Neural cell (in vitro differentiated cells): ENCODE measurements around the gene TAGLN2.

Experiments used
- CTCF ChIP-seq: fragments of 450-650 bp; IDR thresholded peaks from 2 replicates; pipeline ENCODE4 v1.5.1; 2014; ENCODE audit warnings: antibody characterized with exemption, mild to moderate bottlenecking, moderate library complexity; ENCODE audit not compliant: poor library complexity, severe bottlenecking
- EP300 ChIP-seq: fragments of 450-650 bp; conservative IDR thresholded peaks from 2 replicates; pipeline ENCODE4 v1.6.1; 2014; ENCODE audit warnings: antibody characterized with exemption, mild to moderate bottlenecking, moderate library complexity; ENCODE audit not compliant: poor library complexity, severe bottlenecking
- EZH2 ChIP-seq: fragments of 200-600, 300-800 bp; shearing (Covaris generic), sonication (generic); IDR thresholded peaks from 2 replicates; pipeline ENCODE4 v1.6.1; 2014; ENCODE audit warnings: antibody characterized with exemption, low read length, borderline replicate concordance, mild to moderate bottlenecking; ENCODE audit not compliant: insufficient read depth, poor library complexity, severe bottlenecking
- POLR2AphosphoS5 ChIP-seq: IDR thresholded peaks from 2 replicates; pipeline ENCODE4 v1.6.1; 2012

- TF ChIP-seq CTCF = no peak
- no peak for TF ChIP-seq EP300
- TF ChIP-seq EZH2 = no peak
- no peak for TF ChIP-seq POLR2AphosphoS5
These were observed 30.0 kb downstream of the TAGLN2 start for GRCh38 chr1:159895286-159895685.
